ENCODE data around the gene SETD2.
"Not testable (repeated sequence)": the region's sequence is repeated elsewhere in the genome, so short reads cannot be mapped to it uniquely, and the experiment has no call there.

Gene SETD2

GRCh38 chr3:47028667-47029066 lies 135.2 kb downstream of the SETD2 start:
- DNase-seq = no peak

- no peak for DNase-seq
These were observed 135.8 kb downstream of the SETD2 start for GRCh38 chr3:47028146-47028545.

- not testable (repeated sequence) for DNase-seq
These were observed 137.5 kb downstream of the SETD2 start for GRCh38 chr3:47026432-47026831.

GRCh38 chr3:47024932-47025331 lies 139.0 kb downstream of the SETD2 start:
- DNase-seq = no peak

GRCh38 chr3:47022641-47023071 lies 141.3 kb downstream of the SETD2 start:
- DNase-seq = no peak

GRCh38 chr3:47020311-47020710 lies 143.6 kb downstream of the SETD2 start:
- DNase-seq = no peak

GRCh38 chr3:47019201-47019600 lies 144.7 kb downstream of the SETD2 start:
- DNase-seq = no peak

GRCh38 chr3:47018269-47018611 lies 145.7 kb downstream of the SETD2 start:
- no peak for DNase-seq

GRCh38 chr3:47017504-47018268 lies 146.2 kb downstream of the SETD2 start:
- DNase-seq = peak; percentile 7

GRCh38 chr3:47016934-47017435 lies 146.9 kb downstream of the SETD2 start:
- DNase-seq = no peak

GRCh38 chr3:47016086-47016933 lies 147.6 kb downstream of the SETD2 start:
- DNase-seq = no peak

- DNase-seq = no peak
These were observed 148.8 kb downstream of the SETD2 start for GRCh38 chr3:47015151-47015550.

- DNase-seq = no peak
These were observed 149.9 kb downstream of the SETD2 start for GRCh38 chr3:47014036-47014435.

- DNase-seq = no peak
These were observed 150.7 kb downstream of the SETD2 start for GRCh38 chr3:47013231-47013630.

- no peak for DNase-seq
These were observed 151.3 kb downstream of the SETD2 start for GRCh38 chr3:47012342-47013230.

GRCh38 chr3:47011371-47011770 lies 152.5 kb downstream of the SETD2 start:
- DNase-seq = no peak

GRCh38 chr3:47010910-47011309 lies 153.0 kb downstream of the SETD2 start:
- no peak for DNase-seq

- no peak for DNase-seq
These were observed 153.7 kb downstream of the SETD2 start for GRCh38 chr3:47010111-47010712.

GRCh38 chr3:47009225-47010110 lies 154.4 kb downstream of the SETD2 start:
- DNase-seq = no peak

GRCh38 chr3:47008851-47009224 lies 155.1 kb downstream of the SETD2 start:
- DNase-seq = no peak

- no peak for DNase-seq
These were observed 155.6 kb downstream of the SETD2 start for GRCh38 chr3:47008234-47008796.
